ENCODE results near the gene SEMA7A.

The SEMA7A gene

DNA sequence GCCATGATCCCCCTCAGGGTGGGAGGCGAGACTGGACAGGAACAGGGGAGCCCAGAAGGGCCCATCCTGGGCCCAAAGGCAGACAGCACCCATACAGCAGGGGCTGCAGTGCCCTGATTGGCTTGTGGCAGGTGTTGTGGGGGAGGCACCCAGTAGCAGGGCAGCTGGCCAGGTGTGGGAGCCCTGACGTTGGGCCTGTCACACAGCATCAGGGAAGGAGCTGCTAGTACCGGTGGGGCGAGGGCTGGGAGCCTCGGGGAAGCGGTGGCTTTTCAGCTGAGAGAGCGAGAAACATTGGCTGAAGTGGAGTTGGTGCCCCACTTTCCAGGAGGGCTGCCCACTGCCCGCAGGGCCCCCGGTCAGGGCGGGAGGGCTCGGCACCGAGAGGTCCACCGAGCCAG is 46.6 kb downstream of the SEMA7A start:
- DNase-seq (ENCODE audit: low read depth), result no peak

DNA sequence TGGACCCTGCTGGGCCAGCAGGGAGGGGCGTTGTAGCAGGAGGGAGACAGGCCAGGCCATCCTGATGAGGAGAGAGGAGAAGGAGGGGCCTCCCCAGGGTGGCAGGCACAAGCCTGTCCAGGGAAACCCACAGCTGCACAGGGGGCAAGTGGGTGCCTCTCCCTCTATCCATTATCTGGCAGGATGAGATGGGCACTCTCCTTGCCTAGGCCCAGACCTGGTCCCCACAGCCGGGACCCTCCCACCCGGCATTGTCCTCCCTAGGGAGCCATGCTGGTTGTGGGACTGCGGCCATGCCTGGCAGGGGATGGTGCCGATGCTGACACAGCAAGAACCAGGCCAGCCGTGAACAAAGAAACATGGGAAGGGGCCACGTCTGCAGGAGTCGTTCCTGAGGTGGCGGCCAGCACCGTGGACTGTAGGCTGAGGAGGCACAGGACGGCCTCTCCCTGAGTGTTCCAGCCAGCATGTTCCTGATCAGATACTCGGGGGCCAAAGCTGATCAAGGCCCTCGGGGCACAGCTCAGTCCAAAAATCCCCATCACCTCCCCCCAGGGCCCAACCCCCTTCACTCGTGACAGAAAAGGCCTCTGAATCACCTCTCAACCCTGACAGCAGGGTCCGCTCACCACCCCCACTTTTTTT is 47.1 kb downstream of the SEMA7A start:
- no peak for DNase-seq (ENCODE audit: low read depth)

DNA sequence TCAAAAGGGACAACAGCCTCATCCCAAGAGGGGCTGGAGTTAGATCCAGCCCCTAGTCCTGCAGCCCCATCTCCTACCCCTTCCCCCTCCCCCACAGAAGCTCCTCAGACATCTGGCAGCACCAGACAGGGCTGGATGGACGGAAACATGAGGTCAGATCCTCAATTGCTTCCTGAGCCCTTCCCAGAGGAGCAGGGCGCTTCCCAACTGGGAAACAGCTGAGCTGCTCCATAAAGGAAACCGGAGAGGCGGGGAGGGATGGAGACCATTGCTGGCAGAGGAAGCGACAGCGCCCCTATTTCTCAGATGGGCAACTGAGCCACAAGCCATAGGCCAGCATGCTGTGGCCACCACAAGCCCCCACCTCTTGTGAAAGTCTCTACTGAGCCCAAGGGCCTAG is 48.0 kb downstream of the SEMA7A start:
- no peak for DNase-seq (ENCODE audit: low read depth)

DNA sequence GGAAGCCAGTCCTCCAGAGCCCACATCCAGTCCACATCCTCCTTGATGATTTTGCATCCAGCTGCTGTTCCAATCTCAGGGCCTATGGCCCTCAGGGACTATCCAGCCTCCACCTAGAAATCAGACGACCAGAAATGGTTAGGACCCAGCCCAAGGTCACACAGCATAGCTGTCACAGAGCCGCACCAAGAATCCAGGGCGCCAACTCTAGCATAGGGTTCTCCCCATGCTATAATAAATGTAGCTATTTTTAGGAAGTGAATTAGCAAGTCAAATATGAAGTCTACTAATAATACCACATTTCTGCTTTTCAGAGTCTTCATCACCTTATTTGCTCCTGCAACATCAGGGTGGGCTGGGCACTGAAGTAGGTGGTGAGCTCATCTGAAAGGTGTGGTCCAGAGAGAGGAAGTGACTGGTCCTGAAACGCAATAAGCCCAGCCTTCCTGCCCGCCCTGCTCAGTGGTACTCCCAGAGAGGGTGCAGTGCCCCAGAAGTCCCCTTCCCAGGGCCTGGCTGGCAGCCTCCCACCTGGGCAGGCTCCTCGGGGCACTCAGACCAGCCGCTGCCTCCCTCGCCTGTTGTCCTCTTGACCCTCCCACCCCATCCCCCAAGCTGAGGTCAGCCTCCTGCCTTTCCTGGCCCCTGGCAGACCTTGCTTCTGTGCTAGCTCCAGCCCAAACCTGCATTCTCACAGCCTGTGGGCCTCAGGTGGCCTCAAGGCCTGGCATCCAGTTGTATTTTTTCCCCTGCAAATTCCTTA is 48.7 kb downstream of the SEMA7A start:
- peak; percentile 21 for DNase-seq (ENCODE audit: low read depth)

DNA sequence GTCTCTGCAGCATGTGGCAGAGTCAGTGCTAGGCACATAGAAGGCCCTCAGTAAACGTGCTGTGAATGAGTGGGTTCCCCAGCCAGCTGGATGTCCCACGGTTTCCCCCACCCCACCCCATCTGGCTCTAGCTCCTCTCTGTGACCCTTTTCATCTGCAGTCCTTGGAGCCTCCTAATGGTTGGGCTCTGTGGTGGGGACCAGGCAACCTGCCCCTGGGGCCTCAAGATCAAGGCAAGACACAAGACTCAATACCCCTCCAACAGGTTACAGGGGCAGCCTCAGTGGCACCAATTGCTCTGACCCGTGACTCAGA is 49.2 kb downstream of the SEMA7A start:
- DNase-seq (ENCODE audit: low read depth), result no peak

DNA sequence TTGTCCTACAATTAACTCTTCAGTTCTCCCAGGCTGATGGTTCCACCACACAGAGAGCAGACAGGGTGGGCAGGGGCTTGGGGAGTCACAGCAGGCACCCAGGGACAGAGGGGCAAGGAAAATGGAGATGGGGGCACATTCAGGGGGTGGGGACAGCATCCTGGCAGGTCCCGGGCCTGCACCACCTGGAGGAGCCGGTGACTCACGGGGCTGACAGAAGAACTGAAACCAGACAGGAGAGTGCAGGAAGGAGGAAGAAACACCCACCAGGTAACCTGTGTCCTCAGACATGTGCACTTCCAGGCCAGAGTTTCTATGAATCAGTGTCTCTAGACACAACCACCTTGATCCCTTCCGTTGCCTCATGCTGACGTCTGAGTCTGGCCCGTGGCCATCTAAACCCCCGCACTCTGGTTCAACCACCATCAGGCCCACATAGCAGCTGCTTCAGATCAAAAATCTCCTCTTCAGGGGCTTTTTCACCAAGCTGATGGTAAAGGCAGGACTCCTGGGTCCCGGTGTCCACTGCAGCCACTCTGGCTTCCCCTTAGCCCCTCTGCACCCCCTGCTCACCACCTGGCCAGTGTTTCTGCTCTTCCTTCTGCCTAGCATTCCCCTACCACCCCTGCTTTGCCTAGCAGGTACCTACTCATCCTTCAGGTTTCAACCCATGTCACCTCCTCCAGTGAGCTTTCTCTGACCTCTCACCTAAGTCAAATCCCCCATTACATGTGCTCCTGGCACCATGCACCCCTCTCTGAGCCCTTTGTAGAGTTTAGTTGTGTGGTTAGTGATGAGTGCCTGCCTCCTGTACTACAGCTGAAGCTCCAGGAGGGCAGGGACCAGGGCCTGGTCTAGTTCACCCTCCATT is 49.8 kb downstream of the SEMA7A start:
- DNase-seq (ENCODE audit: low read depth), result peak; percentile 8

DNA sequence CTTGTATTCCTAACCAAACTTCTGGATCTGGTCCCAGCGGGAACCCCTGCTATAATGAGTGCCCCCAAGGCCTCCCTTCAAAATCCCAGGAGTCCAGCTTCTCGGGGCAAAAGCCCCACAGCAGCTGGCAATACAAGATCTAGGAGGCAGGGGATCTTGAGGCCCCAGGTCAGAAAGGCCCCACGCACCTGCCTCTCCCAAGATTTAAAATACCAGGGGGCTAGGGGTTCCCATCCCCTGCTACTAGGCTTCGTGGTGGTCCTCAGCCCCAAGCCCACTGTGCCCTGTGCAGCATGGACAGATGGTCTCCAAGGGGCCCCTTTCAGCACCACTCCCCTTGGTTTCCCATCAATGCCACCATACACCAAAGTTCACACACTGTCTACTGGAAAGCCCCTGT is 50.5 kb downstream of the SEMA7A start:
- no peak for DNase-seq (ENCODE audit: low read depth)

DNA sequence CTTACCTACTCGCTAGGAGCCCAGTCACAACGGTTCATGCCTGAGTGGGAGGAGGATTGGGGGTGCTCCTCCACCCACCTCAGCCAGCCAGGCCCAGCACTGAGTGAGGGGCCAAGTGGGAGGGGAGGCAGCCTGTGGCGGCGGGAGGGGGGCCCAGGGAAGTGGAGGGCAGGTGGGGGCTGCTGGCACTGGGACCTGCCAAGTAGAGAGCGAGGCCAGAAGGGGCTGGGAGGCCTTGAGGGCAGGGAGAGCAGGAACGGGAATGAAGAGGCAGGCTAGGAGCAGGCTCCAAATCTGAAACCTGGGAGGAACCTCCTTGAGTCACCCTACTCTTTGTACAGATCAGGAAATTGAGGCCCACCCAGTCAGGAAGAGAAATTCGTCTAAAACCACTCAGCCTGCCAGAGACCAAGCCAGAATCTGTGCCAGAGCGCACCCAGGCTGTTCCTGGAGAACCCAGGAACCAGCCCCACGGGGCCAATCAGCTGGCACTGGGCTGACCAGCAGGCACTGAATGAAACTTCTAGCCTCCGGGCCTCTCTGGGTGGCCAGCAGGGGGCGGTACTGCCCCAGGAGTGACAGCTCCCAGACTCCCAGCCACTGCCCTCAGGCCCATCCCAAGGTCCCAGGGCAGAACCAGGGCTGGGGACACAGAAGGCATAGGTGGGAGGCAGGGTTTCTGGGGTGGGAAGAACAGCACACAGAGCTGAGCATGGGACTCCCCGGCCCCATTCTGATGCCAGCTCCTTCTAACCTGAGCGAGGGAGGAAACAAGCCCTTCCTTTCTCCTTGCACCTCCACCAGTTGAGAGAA is 51.5 kb downstream of the SEMA7A start:
- peak; percentile 47 for DNase-seq (ENCODE audit: low read depth)

DNA sequence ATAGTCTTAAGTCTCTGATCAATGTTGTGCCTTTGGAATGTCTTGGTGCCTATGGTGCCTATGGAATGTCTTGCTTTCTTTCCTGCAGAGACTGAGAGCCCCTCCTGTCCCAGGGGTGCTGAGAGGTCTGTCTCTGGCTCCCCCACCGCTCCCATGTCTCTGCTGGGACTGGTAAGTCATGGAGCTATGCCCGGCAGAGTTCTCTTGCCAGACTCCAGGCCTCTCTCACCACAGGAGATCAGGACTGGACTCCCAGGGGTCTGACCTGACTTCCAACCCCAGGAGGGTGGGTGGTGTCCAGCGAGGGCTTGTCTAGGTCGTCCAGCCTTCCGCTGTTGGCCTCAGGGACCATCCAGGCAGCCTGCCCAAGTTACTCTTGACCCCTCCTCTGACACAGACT is 52.3 kb downstream of the SEMA7A start:
- no peak for DNase-seq (ENCODE audit: low read depth)

DNA sequence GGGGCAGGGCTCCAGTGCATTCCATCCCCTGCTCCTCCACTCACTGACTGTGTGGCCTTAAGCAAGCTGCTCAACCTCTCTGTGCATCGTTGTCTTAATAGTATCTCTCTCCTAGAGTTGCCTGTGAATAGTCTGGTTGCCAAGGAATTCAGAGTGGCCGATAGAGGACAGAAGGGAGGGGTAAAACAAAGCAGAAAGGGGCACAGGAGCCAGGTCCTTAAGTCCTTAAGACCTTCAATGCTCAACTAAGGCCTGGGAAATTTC is 52.6 kb downstream of the SEMA7A start:
- DNase-seq (ENCODE audit: low read depth), result no peak

DNA sequence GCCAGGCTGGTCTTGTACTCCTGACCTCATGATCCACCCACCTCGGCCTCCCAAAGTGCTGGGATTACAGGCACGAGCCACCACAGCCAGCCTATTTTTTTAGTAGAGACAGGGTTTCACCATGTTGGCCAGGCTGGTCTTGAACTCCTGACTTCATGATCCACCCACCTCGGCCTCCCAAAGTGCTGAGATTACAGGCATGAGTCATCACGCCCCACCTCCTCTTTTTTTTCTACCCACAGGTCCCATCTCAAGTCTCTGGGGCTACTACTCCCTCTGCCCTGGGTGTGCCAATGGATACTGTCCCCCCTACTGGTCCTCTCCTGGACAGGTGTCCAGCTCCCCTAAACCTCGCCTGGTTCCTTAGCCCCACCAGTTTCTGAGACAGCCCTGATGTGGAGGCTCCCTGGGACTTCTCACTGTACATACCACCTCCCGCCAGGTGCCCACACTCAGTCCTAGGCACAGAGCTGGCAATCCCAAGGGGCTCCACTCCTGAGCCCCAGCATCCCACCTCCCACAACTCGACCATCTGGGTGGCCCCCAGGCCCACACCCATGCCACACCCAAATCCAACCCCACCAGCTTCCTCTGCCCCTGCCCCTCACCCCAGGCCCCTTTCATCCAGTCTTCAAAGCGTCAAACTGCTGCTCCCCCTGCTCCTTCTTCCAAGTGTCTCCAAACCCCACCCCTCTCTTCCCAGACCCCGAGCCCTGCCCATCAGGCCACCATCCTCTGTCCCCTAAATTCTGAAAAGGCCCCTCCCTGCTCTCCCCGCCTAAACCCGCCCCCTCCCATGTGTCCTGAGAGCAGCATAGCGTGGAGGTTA is 53.2 kb downstream of the SEMA7A start:
- no peak for DNase-seq (ENCODE audit: low read depth)

DNA sequence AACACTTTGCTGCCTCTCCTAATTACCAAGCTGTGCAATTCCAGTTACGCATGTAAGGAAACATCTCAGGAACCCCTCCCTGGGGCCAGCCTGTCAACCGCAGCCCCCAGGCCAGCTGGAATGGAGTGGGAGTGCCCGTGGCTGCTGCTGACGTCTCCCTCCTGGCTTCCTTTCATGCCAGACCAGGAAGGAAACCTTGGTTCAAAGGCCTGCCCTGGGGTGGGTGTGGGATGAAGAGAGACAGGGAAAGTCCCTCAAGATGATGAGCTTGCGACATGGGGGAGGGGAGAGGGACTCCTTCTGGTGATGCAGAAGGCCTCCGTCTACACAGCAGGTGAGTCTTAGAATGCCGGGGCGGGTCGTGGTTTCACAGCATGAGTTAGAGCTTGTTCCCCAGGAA is 54.9 kb downstream of the SEMA7A start:
- peak; percentile 10 for DNase-seq (ENCODE audit: low read depth)

DNA sequence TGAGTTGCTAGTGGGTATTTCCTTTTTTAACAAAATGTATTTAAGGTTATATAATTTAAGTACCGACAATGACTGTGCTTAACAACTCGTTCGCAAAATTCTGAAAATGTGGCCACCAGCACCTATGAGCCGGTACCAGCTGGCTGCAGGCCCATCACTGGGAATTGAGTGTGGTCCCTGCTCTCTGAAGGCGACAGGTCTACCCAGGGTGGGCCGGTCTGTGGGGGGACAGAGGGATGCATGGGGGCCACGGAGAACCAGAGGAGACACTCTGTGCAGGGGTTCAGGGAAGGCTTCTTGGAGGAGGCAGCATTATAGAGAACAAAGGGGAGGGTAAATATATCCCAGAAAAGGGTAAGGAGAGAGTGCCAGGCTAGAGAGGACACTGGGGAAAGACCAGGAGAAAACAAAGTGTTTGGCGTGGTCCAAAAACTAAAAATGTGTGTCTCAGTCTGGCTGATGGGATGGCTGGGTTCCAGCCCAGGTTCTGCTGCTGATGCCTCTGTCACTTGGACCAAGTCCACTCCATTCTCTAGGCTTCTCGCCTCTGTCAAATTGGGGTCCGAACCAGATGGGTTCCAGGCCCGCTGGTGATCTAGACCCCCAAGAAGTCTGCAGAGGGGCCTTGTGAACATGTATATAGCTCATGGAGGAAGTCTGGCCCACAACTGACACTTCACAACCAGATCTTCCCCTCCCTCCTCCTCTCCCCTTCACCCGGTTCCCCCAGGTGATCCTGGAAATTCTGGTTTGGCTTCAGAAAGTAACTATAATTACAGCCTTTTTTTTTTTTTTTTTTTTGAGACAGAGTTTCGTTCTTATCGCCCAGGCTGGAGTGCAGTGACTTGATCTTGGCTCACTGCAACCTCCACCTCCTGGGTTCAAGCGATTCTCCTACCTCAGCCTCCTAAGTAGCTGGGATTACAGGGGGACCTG is 55.7 kb downstream of the SEMA7A start:
- DNase-seq (ENCODE audit: low read depth), result no peak

DNA sequence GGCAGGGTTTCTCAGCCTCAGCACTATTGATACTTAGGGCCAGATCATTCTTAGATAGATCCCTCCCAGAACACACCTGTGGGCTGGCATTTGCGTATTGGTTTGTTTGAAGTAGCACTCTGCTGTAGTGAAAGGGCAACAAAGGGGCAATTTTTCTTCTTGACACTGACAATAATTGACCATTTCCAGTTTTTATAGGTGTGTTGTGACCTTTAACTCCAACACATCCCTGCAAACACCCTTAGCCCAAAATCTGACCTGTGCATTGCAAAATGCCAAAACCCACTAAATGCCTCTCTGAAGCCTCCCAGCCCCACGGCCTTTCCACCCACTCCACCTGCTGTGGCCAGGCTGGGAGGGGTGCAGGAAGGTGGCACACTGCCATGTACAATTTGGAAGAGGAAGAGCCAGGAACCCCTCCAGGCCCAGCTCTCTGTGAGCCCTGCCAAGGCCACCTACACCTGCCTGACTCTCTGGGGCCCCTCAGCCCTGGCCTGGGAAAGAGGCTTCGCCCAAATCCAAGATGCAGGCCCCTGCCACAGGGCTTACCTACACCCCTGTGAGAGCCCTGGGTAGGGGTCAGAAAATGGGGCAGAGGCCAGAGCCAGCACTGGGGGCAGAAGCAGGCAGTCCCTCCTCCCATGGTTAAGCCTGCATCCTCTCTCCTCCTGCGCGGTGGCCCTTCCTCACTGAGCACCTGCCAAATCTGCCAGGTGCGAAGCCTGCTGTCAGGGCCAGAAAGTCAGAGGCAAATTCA is 56.8 kb downstream of the SEMA7A start:
- DNase-seq (ENCODE audit: low read depth), result no peak

DNA sequence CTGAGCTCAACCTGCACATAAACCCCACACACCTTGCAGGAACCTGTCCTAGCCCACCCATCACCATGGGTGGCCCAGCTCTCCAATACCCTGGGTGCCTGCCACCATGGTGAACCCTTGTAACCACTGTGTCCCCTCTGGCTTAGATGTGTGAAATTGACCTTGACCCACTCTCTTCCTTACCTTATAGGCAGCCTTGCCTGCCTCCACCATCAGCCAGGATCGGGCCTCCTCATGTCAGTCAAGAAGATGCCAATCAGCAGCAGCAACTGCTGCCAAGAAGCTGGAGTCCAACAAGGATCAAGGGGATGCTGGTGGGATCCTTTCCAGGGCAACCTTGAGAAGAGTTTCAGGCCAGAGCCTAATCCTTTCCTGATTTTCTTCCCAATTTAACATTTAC is 57.5 kb downstream of the SEMA7A start:
- no peak for DNase-seq (ENCODE audit: low read depth)

DNA sequence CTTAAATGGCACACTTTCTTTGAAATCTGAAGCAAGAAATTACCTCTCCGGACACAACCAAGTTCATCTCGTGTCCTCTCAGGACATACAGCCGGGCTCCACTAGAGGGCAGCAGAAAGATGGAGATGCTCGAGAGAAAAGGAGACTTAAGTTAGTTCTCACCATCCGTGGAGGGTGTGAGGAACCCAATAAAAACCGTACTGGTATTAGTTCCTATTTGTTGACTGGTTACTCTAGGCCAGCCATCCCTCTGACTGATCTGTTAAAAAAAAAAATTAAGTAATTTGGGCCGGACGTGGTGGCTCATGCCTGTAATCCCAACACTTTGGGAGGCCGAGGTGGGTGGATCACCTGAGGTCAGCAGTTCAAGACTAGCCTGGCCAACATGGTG is 58.5 kb downstream of the SEMA7A start:
- peak; percentile 51 for DNase-seq (ENCODE audit: low read depth)

DNA sequence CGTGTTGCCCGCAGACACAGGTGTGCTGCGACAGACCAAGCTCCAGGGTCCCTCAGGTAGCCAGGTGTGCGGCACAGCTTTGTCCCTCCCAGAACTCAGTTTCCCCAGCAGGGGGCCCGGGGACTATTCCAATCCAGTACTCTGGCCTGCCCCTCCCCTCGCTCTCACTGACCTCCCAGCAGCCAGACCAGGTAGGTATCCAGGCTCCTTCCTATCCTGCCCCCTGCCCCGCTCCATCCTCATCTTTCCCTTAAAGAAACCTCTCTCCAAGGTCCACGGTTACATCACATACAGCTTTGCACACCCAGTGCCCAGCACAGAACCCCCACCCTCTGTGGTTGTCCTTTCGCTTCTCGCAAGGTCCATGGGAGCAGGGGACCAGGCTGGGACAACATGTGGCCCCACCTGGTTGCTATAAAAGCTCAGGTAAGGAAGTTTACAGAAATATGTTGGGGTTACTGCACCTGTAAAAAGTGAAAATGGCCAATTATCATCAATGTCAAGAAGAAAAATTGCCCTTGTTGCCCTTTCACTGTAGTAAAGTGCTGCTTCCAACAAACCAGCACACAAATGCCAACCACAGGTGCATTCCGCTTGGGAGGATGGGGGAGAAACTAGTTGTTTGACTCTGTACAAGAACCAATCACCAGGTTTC is 59.0 kb downstream of the SEMA7A start:
- DNase-seq (ENCODE audit: low read depth), result no peak

DNA sequence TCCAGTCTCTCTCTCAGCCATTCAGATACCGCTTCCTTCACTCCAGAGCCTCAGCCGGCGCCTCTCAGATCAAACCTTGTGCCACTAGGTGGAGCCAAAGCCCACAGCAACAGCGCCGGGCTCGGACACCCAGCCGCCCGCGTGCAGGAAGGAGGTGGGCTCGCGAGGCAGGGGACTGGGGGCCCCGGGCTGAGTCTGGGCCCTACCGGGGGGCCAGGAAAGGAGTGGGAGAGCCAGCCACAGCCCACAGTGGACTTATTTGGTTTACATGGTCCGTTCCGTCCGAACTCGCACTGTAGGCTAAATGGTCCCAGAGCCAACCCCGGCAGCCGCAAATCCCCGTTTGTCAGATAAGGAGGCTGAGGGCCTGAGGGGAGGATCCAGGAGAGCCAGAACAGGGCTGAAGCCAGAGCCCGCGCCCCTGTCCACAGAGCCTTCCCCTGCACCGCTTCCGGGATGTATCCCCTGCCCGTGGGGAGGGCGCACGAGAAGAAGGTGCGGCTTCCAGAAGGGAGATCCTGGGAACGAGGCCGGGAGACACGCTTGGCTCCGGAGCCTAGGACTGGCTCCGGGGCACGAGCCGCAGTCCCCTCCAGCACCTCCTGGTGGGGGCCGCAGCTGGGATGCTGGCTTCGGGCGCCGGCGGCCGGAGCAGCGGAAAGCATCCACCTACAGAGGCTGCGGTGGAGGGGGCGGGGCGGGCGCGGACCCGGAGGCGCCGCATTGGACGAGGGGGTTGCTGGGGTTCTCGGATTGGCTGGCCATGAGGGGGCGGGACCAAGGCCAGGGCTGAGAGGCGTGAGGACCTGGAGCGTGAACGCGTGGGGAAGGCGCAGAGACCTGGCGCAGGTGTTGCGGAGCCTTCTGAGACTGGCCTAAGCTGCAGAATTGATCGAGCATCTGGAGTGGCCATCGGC is 59.8 kb downstream of the SEMA7A start:
- peak; percentile 88 for DNase-seq (ENCODE audit: low read depth)
